HG02610 (cell line): ENCODE data around the gene PDCD2.
"Not testable (repeated sequence)": the region's sequence is repeated elsewhere in the genome, so short reads cannot be mapped to it uniquely, and the experiment has no call there.

Experiments used
- ATAC-seq: cut with Tn5 transposase; IDR thresholded peaks from one replicate; pipeline ENCODE4 v1.9.1; 2021; ENCODE audit warnings: mild to moderate bottlenecking, moderate library complexity; ENCODE audit not compliant: unreplicated experiment

The PDCD2 gene

DNA sequence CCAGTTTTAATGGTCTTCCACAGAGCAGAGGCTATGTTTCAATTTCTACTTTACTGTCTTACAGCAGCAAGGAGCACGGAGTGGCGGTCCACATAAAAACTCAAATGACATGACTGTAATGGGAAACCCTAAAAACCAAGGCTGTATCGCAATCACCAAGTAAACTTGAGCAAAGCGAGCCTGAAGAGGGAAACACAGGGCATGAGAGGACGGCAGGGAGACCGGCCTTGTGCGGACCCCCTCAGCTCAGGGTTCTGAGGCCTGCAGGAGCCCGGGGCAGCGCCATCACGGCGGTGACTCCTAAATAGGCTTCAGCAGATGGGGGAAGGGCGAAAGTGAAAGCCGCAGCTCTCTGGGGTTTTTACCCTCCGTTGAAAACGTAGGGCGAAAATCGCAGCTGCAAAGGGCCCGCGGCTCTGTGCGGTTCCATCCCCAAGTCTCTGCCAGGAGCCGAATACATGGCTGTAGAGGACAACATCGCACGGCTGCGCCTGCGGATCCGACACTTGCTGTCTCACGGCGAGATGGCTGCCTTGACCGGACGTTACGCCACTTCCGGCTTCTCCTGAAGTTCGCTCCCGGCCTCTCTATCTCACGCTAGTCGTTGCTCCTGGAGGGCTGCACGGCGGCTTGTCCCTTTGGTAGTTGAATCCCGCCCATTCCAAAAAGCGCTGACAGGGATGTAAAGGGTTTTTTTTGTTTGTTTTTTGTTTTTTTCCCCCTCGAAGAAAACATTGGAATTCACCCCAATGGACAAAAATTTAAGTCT lies 31.5 kb downstream of the PDCD2 start, which contains the start of gene PSMB1:
TSS of gene PSMB1 (minus strand) at position 543 of the 769 bp plus-strand sequence. CDS start at position 478, 65 bp downstream.
- ATAC-seq = peak; percentile 64

DNA sequence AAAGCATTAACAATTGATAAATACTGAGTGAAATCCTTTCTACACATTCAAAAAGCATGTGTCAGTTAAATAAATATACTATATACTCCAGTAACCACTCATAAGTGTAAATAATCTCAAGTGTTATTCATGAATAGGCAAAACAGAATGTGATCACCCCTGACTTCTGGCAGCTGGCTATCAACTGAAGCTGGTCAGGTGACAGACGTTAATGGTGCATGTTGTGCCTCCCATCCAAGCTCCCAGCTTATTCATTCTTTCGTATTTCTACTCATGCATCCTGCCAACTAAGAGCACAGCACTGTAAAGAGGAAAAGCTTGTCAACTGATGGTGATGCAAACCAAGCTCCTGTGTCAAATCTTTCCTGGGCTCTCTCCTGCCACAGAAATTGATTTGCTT lies 39.0 kb downstream of the PDCD2 start:
- ATAC-seq = no peak

DNA sequence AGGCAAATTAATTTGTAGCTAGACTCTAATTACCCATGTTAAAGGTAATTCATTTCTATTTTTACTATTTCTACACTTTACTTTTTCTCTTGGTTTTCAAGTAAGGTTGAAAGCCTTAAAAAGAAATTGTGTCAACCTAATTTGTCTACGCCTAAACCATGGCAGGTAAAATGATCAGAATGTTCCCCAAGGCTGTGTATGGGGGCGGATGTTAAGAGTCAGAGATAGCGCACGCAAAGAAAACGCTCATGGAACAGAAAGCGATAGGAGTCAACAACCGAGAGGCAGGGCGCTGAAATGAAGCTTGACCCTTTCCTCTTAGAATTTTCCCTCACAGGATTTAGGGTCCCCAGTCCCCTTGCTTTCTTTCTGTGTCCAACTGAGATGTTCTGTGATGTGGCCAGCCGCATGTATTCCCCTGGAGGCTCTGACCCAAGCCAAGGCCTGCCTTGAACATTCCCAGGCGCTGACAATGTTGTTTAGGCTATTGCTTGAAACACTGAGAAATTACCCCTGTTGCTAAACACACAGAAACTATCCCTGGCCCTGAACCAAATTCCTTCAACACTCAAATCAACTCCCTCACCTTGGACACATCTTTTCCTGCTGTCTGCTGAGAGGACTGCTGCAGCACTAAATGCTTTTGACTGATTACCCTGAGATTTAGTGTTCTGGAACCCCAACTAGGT lies 42.3 kb downstream of the PDCD2 start:
- ATAC-seq = no peak

GRCh38 chr6:170537329-170537728 lies 47.1 kb downstream of the PDCD2 start:
- ATAC-seq = no peak

- no peak for ATAC-seq
Measured at GRCh38 chr6:170536671-170537070, 47.8 kb downstream of the PDCD2 start.

DNA sequence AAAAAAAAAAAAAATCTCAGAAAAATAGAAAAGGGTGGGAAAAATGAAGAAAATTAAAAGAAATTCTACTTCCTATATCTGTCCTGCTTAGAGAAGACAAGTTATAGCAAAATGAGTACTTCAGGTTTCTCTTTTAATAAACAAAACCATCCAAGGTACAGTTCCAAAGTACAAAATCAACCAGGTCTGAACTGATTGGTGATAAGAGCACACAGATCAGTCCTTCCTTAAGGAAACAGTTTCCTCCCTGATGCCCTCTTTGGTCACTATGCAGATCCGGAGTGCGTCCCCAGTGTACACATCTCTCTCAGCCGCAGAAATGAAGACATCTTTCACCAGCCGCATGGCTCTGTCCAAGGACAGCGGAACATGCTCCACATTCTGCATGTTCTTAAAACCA lies 49.4 kb downstream of the PDCD2 start:
- no peak for ATAC-seq

GRCh38 chr6:170533792-170534191 lies 50.6 kb downstream of the PDCD2 start:
- no peak for ATAC-seq

GRCh38 chr6:170532867-170533488 lies 51.5 kb downstream of the PDCD2 start:
- ATAC-seq = no peak

DNA sequence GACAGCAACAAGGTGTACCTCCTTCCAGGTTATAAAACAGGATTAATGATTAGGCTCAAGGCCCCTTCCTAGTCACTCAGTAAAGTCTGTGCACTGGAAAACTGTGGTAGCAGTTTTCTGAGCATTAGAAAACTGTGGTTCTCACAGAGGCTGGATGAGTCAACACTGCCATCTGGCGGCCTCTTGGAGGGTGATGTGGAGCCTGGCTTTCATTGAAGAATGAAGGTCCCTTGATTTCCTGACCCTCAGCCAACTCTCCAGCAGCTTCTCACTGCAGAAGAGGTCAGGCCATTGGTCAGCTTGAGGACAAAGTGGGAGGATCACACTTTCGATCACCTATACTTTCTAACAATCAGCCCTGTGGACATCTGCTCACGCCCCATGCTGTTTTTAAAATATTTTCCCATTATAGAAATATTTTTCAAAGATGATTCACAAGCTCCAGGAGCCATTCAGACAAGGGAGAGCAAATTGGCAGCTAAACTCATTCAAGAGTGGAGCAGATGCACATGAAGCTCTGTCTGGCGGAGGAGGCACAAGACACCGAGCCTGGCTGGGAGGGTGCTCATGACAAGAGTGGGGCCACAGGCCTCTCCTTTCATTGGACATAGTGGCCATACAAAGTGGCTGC lies 54.5 kb downstream of the PDCD2 start:
- ATAC-seq = peak; percentile 63

GRCh38 chr6:170527995-170528394 lies 56.4 kb downstream of the PDCD2 start:
- ATAC-seq = not testable (repeated sequence)

GRCh38 chr6:170525795-170526194 lies 58.6 kb downstream of the PDCD2 start:
- no peak for ATAC-seq
